ENCODE results near the gene CCDC14.
"Not testable (repeated sequence)": the region's sequence is repeated elsewhere in the genome, so short reads cannot be mapped to it uniquely, and the experiment has no call there.

The CCDC14 gene

GRCh38 chr3:123899300-123899865 lies 61.6 kb downstream of the CCDC14 start:
- DNase-seq: no peak

GRCh38 chr3:123893012-123893411 lies 68.0 kb downstream of the CCDC14 start:
- no peak for DNase-seq

GRCh38 chr3:123892195-123892594 lies 68.8 kb downstream of the CCDC14 start:
- DNase-seq: no peak

GRCh38 chr3:123890991-123891390 lies 70.0 kb downstream of the CCDC14 start:
- DNase-seq: not testable (repeated sequence)

GRCh38 chr3:123890162-123890561 lies 70.9 kb downstream of the CCDC14 start:
- DNase-seq: not testable (repeated sequence)

GRCh38 chr3:123884993-123885392 lies 76.0 kb downstream of the CCDC14 start:
- DNase-seq: no peak

GRCh38 chr3:123884203-123884831 lies 76.7 kb downstream of the CCDC14 start, which contains the start of gene MYLK:
Gene MYLK, minus strand, starts transcription at chr3:123884332. Its CDS starts 90,491 bp downstream, at chr3:123793841.
- peak; percentile 21 to 66 for DNase-seq

GRCh38 chr3:123883701-123884202 lies 77.3 kb downstream of the CCDC14 start:
- no peak for DNase-seq

GRCh38 chr3:123883111-123883510 lies 77.9 kb downstream of the CCDC14 start:
- peak in 1 of 2 experiments; percentile 6 for DNase-seq

GRCh38 chr3:123881771-123882170 lies 79.3 kb downstream of the CCDC14 start:
- no peak for DNase-seq

GRCh38 chr3:123880998-123881561 lies 79.9 kb downstream of the CCDC14 start:
- peak in 1 of 2 experiments; percentile 15 for DNase-seq

GRCh38 chr3:123878807-123879206 lies 82.2 kb downstream of the CCDC14 start:
- DNase-seq: no peak

- no peak for DNase-seq
Measured at GRCh38 chr3:123877965-123878364, 83.1 kb downstream of the CCDC14 start.

- no peak for DNase-seq
Measured at GRCh38 chr3:123877466-123877865, 83.6 kb downstream of the CCDC14 start.

- no peak for DNase-seq
Measured at GRCh38 chr3:123876858-123877257, 84.2 kb downstream of the CCDC14 start.

GRCh38 chr3:123872621-123873020 lies 88.4 kb downstream of the CCDC14 start:
- DNase-seq: no peak

- peak; percentile 44 to 84 for DNase-seq
Measured at GRCh38 chr3:123871946-123872345, 89.1 kb downstream of the CCDC14 start.

GRCh38 chr3:123870033-123870432 lies 91.0 kb downstream of the CCDC14 start:
- DNase-seq: no peak

GRCh38 chr3:123869165-123869564 lies 91.9 kb downstream of the CCDC14 start:
- no peak for DNase-seq

- DNase-seq: no peak
Measured at GRCh38 chr3:123864706-123865105, 96.3 kb downstream of the CCDC14 start.

Measured in SHP77 (cell line).